H1 (cell line): Measurements from ENCODE around the gene R3HDM4. TPM values are rescaled to one million over a fixed set of nuclear protein-coding genes. Genes with fewer than 3 reads are reported as not detected.

ENCODE experiments used
- CTCF ChIA-PET: fragments of 300-600 bp; sonication (Branson Sonifier 250); formaldehyde crosslinking; loops from one replicate; lab custom pipeline; 2021; ENCODE audit not compliant: partially characterized antibody; lab: Charles Lee
- POLR2A ChIA-PET: fragments of 300-600 bp; sonication (Branson Sonifier 250); formaldehyde crosslinking; loops from one replicate; lab custom pipeline; 2021; ENCODE audit warnings: inconsistent platforms; ENCODE audit not compliant: partially characterized antibody; lab: Charles Lee
- DNase-seq, 2 experiments: peaks; one replicate each; pipeline versions ENCODE4 v3.0.0 to v3.0.0-alpha.2; 2010 to 2022; ENCODE audit warnings: low spot score in 2 of 2, low read depth in 1 of 2, mixed read lengths in 1 of 2
- FAIRE-seq: peaks from 2 replicates; lab custom pipeline; 2011; peaks lifted over from hg19 to GRCh38; lab: Jason Lieb, UNC
- H2AFZ ChIP-seq: 2 replicates; pipeline ENCODE4 v1.8.1; 2012; ENCODE audit warnings: low read length, inconsistent platforms
- H2AK5ac ChIP-seq: 2 replicates; pipeline ENCODE4 v1.6.1; 2013; ENCODE audit warnings: low read depth, low read length
- H2BK120ac ChIP-seq: replicated peaks from 2 replicates; pipeline ENCODE3; 2013; ENCODE audit warnings: low read depth, low read length, inconsistent platforms
- H2BK12ac ChIP-seq: 2 replicates; pipeline ENCODE4 v1.6.1; 2013; ENCODE audit warnings: low read depth, low read length
- H2BK15ac ChIP-seq: 2 replicates; pipeline ENCODE4 v1.6.1; 2013; ENCODE audit warnings: low read length
- H2BK20ac ChIP-seq: 2 replicates; pipeline ENCODE4 v1.6.1; 2013; ENCODE audit warnings: low read length
- H2BK5ac ChIP-seq: 2 replicates; pipeline ENCODE4 v1.6.1; 2013; ENCODE audit warnings: low read depth, low read length
- H3K14ac ChIP-seq: 2 replicates; pipeline ENCODE4 v1.6.1; 2013; ENCODE audit warnings: inconsistent platforms; ENCODE audit not compliant: insufficient read length
- H3K18ac ChIP-seq: 2 replicates; pipeline ENCODE4 v1.6.1; 2013; ENCODE audit warnings: low read length; ENCODE audit errors: extremely low read depth
- H3K23ac ChIP-seq: 2 replicates; pipeline ENCODE4 v1.6.1; 2013; ENCODE audit warnings: inconsistent platforms; ENCODE audit not compliant: insufficient read length
- H3K23me2 ChIP-seq: 2 replicates; pipeline ENCODE4 v1.6.1; 2013; ENCODE audit warnings: low read depth, low read length
- H3K27ac ChIP-seq: 2 replicates; pipeline ENCODE4 v1.6.1; 2011; ENCODE audit warnings: low read depth, low read length, inconsistent platforms
- H3K27me3 ChIP-seq, 4 experiments: replicated peaks in 1 of 4; 1 replicate in 1 of 4; 2 replicates in 3 of 4; pipeline versions ENCODE4 v1.6.1 to v1.8.1; 2011 to 2013; ENCODE audit warnings: low read length in 3 of 4, mild to moderate bottlenecking in 3 of 4, inconsistent platforms in 2 of 4, mixed read lengths in 2 of 4, moderate library complexity in 1 of 4; ENCODE audit not compliant: control insufficient read depth in 3 of 4, insufficient read depth in 3 of 4; ENCODE audit errors: extremely low read depth in 1 of 4
- H3K36me3 ChIP-seq, 4 experiments: 2 replicates each; pipeline versions ENCODE4 v1.6.1 to v1.8.1; 2011 to 2013; ENCODE audit warnings: mild to moderate bottlenecking in 4 of 4, low read length in 3 of 4, moderate library complexity in 2 of 4, control low read depth in 1 of 4, inconsistent platforms in 1 of 4; ENCODE audit not compliant: insufficient read depth in 4 of 4, control insufficient read depth in 2 of 4
- H3K4ac ChIP-seq: replicated peaks from 2 replicates; pipeline ENCODE3; 2013; ENCODE audit warnings: low read length, low read depth, mixed read lengths, inconsistent platforms; ENCODE audit not compliant: insufficient read length
- H3K4me1 ChIP-seq, 4 experiments: replicated peaks in 1 of 4; 1 replicate in 1 of 4; 2 replicates in 3 of 4; pipeline versions ENCODE4 v1.6.1 to v1.8.1; 2011 to 2013; ENCODE audit warnings: low read length in 3 of 4, inconsistent platforms in 2 of 4, mixed read lengths in 1 of 4; ENCODE audit not compliant: insufficient read depth in 4 of 4, control insufficient read depth in 3 of 4
- H3K4me2 ChIP-seq, 2 experiments: 2 replicates each; pipeline versions ENCODE4 v1.6.1 to v1.8.1; 2011 to 2013; ENCODE audit warnings: low read depth in 2 of 2, low read length in 2 of 2, control low read depth in 1 of 2, inconsistent platforms in 1 of 2, mild to moderate bottlenecking in 1 of 2; ENCODE audit not compliant: insufficient read depth in 1 of 2
- H3K4me3 ChIP-seq, 4 experiments: fragments of 200-600, 300-600 bp in 1 of 4; sonication (generic), shearing (Covaris generic), sonication (Bioruptor Twin) in 1 of 4; 2 replicates each; pipeline versions ENCODE4 v1.5.1 to v1.8.1; 2011 to 2016; ENCODE audit warnings: low read length in 4 of 4, low read depth in 3 of 4, control low read depth in 2 of 4, inconsistent platforms in 2 of 4, mild to moderate bottlenecking in 2 of 4, mixed read lengths in 1 of 4, moderate library complexity in 1 of 4; ENCODE audit not compliant: insufficient read depth in 2 of 4; ENCODE audit errors: extremely low read depth in 1 of 4
- H3K56ac ChIP-seq: replicated peaks from 2 replicates; pipeline ENCODE3; 2013; ENCODE audit warnings: low read depth, mild to moderate bottlenecking, mixed read lengths, low read length, inconsistent platforms; ENCODE audit not compliant: insufficient read length
- H3K79me1 ChIP-seq: 2 replicates; pipeline ENCODE4 v1.6.1; 2013; ENCODE audit warnings: low read depth, low read length, control low read depth
- H3K79me2 ChIP-seq, 2 experiments: 2 replicates each; pipeline versions ENCODE4 v1.6.1 to v1.8.1; 2012 to 2013; ENCODE audit warnings: low read length in 2 of 2, mild to moderate bottlenecking in 2 of 2, inconsistent platforms in 1 of 2; ENCODE audit not compliant: insufficient read depth in 2 of 2, control insufficient read depth in 1 of 2
- H3K9ac ChIP-seq, 4 experiments: replicated peaks in 1 of 4; 1 replicate in 1 of 4; 2 replicates in 3 of 4; pipeline versions ENCODE4 v1.6.1 to v1.8.1; 2011 to 2013; ENCODE audit warnings: low read depth in 3 of 4, low read length in 3 of 4, control low read depth in 2 of 4, mild to moderate bottlenecking in 2 of 4, moderate library complexity in 2 of 4, inconsistent platforms in 1 of 4; ENCODE audit errors: extremely low read depth in 1 of 4
- H3K9me3 ChIP-seq, 2 experiments: 2 replicates each; pipeline versions ENCODE4 v1.6.1 to v1.8.1; 2012 to 2013; ENCODE audit warnings: mild to moderate bottlenecking in 2 of 2, moderate library complexity in 2 of 2, control low read depth in 1 of 2, inconsistent platforms in 1 of 2, low read depth in 1 of 2, low read length in 1 of 2, mixed read lengths in 1 of 2; ENCODE audit not compliant: insufficient read depth in 2 of 2
- H4K20me1 ChIP-seq, 2 experiments: replicated peaks in 1 of 2; 2 replicates each; pipeline versions ENCODE3 to v1.8.1; 2011 to 2013; ENCODE audit warnings: inconsistent platforms in 2 of 2, low read length in 2 of 2, mild to moderate bottlenecking in 1 of 2; ENCODE audit not compliant: insufficient read depth in 2 of 2, control insufficient read depth in 1 of 2
- H4K5ac ChIP-seq: 2 replicates; pipeline ENCODE4 v1.6.1; 2013; ENCODE audit warnings: low read length, low read depth, mixed read lengths, inconsistent platforms; ENCODE audit not compliant: insufficient read length
- H4K8ac ChIP-seq: 2 replicates; pipeline ENCODE4 v1.8.0; 2013; ENCODE audit warnings: mild to moderate bottlenecking, moderate library complexity, low read length, inconsistent platforms; ENCODE audit not compliant: insufficient read depth; ENCODE audit errors: extremely low read depth
- H4K91ac ChIP-seq: replicated peaks from 2 replicates; pipeline ENCODE3; 2013; ENCODE audit warnings: low read length, mixed read lengths, inconsistent platforms; ENCODE audit not compliant: insufficient read length
- EGR1 ChIP-seq: IDR thresholded peaks from 2 replicates; pipeline ENCODE4 v1.6.1; 2011; ENCODE audit warnings: low read depth, low read length, borderline replicate concordance
- HDAC6 ChIP-seq: IDR thresholded peaks from one replicate; pipeline ENCODE4 v1.7.1; 2012; ENCODE audit warnings: low read depth, mild to moderate bottlenecking, inconsistent platforms, low read length, moderate library complexity
- MAX ChIP-seq: IDR thresholded peaks from 2 replicates; pipeline ENCODE4 v1.6.1; 2012; ENCODE audit warnings: inconsistent platforms
- RAD21 ChIP-seq, 2 experiments: IDR thresholded peaks in 1 of 2; conservative IDR thresholded peaks in 1 of 2; 2 replicates each; pipeline ENCODE4 v1.6.1; 2011; ENCODE audit warnings: low read depth in 2 of 2, low read length in 2 of 2, improper control_type of control experiment in 1 of 2, inconsistent platforms in 1 of 2, mild to moderate bottlenecking in 1 of 2, moderate library complexity in 1 of 2
- RFX5 ChIP-seq: IDR thresholded peaks from 2 replicates; pipeline ENCODE4 v1.6.1; 2011; ENCODE audit warnings: low read depth, low read length, improper control_type of control experiment, borderline replicate concordance
- WGBS, 2 experiments: shearing (Covaris generic) in 1 of 2; methylation state at CpG; one replicate each; pipeline versions ENCODE4 v1.1.6 to v1.1.7; 2013 to 2015; ENCODE audit warnings: low lambda C conversion rate in 2 of 2, mixed read lengths in 2 of 2, inconsistent platforms in 1 of 2, low coverage in 1 of 2, missing lambda C conversion rate in 1 of 2; ENCODE audit not compliant: insufficient replicate concordance in 2 of 2, insufficient coverage in 1 of 2, insufficient read length in 1 of 2; ENCODE audit errors: extremely low coverage in 1 of 2, missing lambda C conversion rate in 1 of 2; 5-methylcytosine and 5-hydroxymethylcytosine counted together
- polyA plus RNA-seq, 7 experiments: library from polyadenylated mRNA; depleted of rRNA in 3 of 7; stranded (reverse) in 5 of 7; unstranded in 2 of 7; fragments of >200 nt in 5 of 7; fragments of 200-250 nt in 2 of 7; gene quantifications; 1 replicate in 5 of 7; 2 replicates in 1 of 7; 4 replicates in 1 of 7; pipeline versions ENCODE4 v1.2.1 to v1.2.3, GENCODE V29; 2011 to 2013; ENCODE audit warnings: missing spikeins in 2 of 7, mixed read lengths in 2 of 7
- total RNA-seq: library from RNA; stranded (reverse); fragmentation: NEBNext Ultra II Directional; extraction: Animal tissue kit (Norgen Biotek cat#: 25700); gene quantifications from 2 replicates; pipeline ENCODE4 v1.2.1, GENCODE V29; 2021

The R3HDM4 gene
- total and polyA plus RNA-seq, 2 of the 8 experiments (the other 6 are each of a cell fraction or from before 2014, with no cell fraction given) = 76.8 to 102 TPM

- no peaks in the 10 kb centered on the region; a peak in 1 of 4 replicates for H3K79me2 ChIP-seq
- H3K4ac ChIP-seq = no peak overlapping the region
- H3K27me3 ChIP-seq = no peaks in the 10 kb centered on the region
- no peak overlapping the region for H4K5ac ChIP-seq
- no peaks in the 10 kb centered on the region for H3K79me1 ChIP-seq
- H2BK12ac ChIP-seq = no peak overlapping the region
- no peak overlapping the region for H4K91ac ChIP-seq
- no peak overlapping the region for H2BK15ac ChIP-seq
- H2BK20ac ChIP-seq = no peak overlapping the region
- H4K20me1 ChIP-seq = peaks cover 10 to 24% of the 10 kb centered on the region in 2 experiments
- H2BK120ac ChIP-seq = no peak overlapping the region
- H3K4me2 ChIP-seq = no peak overlapping the region
- peaks cover 0 to 13% (median 2%) of the 10 kb centered on the region in 4 experiments; a peak in 2 of 8 replicates for H3K36me3 ChIP-seq
- CTCF ChIA-PET = interaction anchor here (0.6 to 2.2 kb wide), 5 partner anchors 10 to 131 kb away, joined by 3 to 5 read pairs (median 3); no protein-coding TSS in a partner anchor
- no peak overlapping the region for H2BK5ac ChIP-seq
- 90% methylated on average over 18 of the region's 20 CpGs; no CpG with 5 or more reads in 1 of the 2 experiments for WGBS, 2 experiments
- H2AK5ac ChIP-seq = no peak overlapping the region
- no peak overlapping the region for H3K4me3 ChIP-seq
- H3K23me2 ChIP-seq = peaks cover 3% of the 10 kb centered on the region; the same call in 1 of the 2 replicates
- DNase-seq (peak in 1 of 2 experiments; percentile 77), FAIRE-seq (no peak)
- no peak overlapping the region for H3K23ac ChIP-seq
- no peak overlapping the region for H2AFZ ChIP-seq
- no peak overlapping the region for H3K14ac ChIP-seq
- no peak overlapping the region for H3K9ac ChIP-seq
- H3K56ac ChIP-seq = no peak overlapping the region
- H3K18ac ChIP-seq = no peak overlapping the region
- TF ChIP-seq RAD21 (IDR thresholded peaks at IDR 0.05 in 1 of 2, conservative IDR thresholded peaks at IDR 0.05 in 1 of 2; ENCODE audit: low read depth in 2 of 2, low read length in 2 of 2) (no peak), HDAC6 (no peak), MAX (no peak), RFX5 (no peak), EGR1 (no peak)
- POLR2A ChIA-PET = interaction anchor here (0.6 to 0.7 kb wide), 2 partner anchors 11 to 15 kb away, joined by 3 to 4 read pairs; no protein-coding TSS in a partner anchor
- H3K9me3 ChIP-seq = no peaks in the 10 kb centered on the region
- no peak overlapping the region for H3K27ac ChIP-seq
- H3K4me1 ChIP-seq = peaks cover 0 to 11% (median 5%) of the 10 kb centered on the region in 4 experiments; a peak in 5 of 7 replicates
- no peak overlapping the region for H4K8ac ChIP-seq
These were observed 14.4 kb downstream of the R3HDM4 start for GRCh38 chr19:898663-899062.
